GM12872 (cell line): ENCODE data around the gene PRTFDC1.

ENCODE experiments used
- TF ChIP-seq, protein P1 (sequence below): IDR thresholded peaks from 3 replicates; pipeline ENCODE4 v1.5.1; 2011; ENCODE audit warnings: low read depth, mild to moderate bottlenecking, low read length, moderate library complexity; ENCODE audit not compliant: insufficient read depth

Gene PRTFDC1, protein sequence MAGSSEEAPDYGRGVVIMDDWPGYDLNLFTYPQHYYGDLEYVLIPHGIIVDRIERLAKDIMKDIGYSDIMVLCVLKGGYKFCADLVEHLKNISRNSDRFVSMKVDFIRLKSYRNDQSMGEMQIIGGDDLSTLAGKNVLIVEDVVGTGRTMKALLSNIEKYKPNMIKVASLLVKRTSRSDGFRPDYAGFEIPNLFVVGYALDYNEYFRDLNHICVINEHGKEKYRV

DNA sequence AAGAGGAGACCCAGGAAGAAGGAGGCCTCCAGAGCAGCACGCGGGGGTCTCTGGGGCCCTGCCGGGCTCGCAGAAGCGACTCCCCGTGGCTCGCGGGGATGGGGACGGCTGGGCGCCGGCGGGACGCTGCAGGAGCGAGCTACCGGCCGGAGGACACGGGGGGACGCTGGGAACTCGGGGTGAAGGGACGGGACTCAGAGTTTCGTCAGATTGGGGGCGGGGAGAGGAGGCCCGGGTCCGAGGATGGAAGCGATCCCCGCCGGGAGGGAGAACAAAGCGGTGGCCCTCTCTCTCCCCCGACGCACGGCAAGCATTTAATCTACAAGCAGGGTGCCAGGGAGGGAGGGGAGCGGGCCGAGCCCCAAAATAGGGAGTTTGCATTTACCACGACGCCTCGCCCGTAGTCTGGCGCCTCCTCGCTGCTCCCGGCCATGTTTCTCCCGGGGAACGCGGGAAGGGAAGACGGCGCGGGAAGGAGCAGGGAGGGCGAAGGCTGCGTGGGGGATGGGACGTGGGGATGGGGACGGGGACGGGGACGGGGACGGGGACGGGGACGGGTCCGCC, at the start of gene PRTFDC1:
Gene PRTFDC1, minus strand, starts transcription at position 464 of the 564 bp plus-strand sequence. Its CDS starts 31 bp downstream, at position 433.
- TF ChIP-seq, protein P1, sequence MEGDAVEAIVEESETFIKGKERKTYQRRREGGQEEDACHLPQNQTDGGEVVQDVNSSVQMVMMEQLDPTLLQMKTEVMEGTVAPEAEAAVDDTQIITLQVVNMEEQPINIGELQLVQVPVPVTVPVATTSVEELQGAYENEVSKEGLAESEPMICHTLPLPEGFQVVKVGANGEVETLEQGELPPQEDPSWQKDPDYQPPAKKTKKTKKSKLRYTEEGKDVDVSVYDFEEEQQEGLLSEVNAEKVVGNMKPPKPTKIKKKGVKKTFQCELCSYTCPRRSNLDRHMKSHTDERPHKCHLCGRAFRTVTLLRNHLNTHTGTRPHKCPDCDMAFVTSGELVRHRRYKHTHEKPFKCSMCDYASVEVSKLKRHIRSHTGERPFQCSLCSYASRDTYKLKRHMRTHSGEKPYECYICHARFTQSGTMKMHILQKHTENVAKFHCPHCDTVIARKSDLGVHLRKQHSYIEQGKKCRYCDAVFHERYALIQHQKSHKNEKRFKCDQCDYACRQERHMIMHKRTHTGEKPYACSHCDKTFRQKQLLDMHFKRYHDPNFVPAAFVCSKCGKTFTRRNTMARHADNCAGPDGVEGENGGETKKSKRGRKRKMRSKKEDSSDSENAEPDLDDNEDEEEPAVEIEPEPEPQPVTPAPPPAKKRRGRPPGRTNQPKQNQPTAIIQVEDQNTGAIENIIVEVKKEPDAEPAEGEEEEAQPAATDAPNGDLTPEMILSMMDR: no peak

DNA sequence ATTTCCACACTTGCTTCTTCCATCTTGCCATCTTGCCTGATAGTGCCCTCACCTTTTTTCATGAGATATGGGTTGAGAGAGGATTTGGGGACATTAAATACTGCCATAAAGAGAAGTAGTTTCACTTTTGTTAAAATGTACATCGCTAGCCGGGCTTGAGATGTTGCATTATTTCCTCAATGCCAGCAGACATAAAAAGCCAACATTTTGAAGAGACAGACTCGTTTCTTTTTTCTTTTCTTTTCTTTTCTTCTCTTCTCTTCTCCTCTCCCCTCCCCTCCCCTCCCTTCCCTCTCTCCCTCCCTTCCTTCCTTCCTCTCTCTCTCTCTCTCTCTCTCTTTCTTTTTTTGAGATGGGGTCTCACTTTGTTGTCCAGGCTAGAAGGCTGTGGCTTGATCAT, 45.6 kb upstream of the PRTFDC1 start:
- TF ChIP-seq, protein P1: no peak

DNA sequence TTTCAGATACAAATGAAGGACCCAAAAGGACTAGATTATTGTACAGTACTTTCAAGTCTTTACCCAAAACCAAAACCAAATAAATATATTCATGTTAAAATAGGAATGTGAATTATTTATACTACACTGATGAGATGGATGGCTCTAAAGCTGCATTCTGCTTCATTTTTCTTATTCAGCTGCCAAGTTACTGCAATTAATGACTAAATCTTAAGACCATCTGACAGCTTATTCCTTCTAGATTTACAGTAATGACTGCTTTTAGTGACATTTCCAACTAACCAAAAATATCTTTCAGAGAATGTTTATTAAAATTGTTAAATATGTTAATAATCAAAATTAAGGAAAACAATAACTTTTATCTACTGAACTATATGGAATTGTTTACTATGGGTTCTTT, 42.7 kb upstream of the PRTFDC1 start:
- TF ChIP-seq, protein P1: no peak

DNA sequence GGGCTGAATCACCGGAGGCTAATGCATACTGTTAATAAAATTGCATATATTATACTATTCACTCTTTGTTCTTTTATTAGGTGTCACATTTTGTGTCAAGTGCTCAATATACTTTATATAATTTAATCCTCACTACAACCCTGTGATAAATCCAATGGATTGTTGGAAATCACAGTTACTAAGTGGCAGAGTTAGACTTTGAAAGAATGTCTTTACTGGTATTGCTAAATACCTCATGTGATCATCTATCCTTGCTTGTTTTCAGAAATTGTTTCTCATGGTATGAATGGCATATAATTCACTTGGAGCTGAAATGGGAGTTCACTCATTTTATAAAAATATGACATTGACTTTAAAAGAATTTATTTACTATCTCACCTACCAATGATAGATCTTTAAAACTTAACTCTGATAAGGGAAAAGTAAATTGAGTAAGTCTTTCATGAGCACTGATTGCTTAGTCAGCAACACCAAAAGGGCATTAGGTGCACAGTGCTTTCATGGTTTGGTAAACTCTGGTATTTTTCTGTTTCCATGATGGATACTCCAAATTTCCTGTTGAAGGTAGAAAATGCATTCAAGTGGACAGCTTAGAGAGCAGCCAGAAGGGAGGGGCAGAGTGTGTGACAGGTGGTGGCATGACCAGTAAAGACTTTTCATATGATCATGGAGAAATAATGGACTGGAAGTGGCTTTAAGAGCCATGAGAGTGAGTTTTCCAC, 41.0 kb upstream of the PRTFDC1 start:
- TF ChIP-seq, protein P1: no peak

DNA sequence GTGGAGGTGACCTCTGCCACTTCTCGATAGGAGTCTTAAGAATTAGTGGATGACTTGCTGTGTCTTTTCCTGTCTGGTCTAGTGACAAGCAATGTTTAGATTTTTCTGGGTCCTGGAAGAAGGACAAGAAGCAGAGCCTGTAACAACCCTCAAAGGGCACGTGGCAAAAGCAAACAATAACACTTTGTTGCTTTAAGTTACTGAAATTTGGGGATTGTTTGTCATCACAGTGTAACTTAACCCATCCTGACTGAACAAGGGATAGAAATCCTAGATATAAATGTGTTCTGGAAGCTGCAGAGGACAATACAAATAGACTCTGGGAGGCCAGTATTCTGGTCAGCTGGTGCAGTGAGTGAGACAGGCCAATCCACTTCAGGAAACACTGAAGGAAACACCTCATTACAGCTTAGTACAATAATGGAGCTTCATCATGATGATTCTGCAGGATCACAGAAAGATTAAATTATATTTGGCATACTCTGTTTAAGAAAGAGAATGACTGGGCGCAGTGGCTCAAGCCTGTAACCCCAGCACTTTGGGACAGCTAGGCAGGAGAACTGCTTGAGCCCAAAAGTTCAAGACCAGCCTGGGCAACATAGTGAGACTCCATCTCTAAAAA, 40.2 kb upstream of the PRTFDC1 start:
- TF ChIP-seq, protein P1: no peak

DNA sequence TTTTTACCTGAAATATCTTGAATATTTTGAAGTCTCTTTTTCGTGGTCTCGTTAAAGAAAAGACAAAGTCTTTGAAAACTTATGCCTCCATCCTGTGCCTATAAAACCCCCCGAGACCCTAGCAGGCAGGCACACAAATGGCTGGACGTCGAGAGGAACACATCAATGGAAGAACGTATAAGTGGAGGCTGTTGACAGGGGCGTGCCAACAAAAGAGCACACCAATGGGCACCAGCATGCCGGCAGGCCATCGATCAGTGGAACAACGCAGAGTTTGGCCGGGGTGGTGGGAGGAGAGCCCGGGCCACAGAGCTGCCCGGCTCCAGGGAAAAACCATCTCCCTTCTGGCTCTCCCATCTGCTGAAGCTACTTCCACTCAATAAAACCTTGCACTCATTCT, 38.9 kb upstream of the PRTFDC1 start:
- TF ChIP-seq, protein P1: no peak

DNA sequence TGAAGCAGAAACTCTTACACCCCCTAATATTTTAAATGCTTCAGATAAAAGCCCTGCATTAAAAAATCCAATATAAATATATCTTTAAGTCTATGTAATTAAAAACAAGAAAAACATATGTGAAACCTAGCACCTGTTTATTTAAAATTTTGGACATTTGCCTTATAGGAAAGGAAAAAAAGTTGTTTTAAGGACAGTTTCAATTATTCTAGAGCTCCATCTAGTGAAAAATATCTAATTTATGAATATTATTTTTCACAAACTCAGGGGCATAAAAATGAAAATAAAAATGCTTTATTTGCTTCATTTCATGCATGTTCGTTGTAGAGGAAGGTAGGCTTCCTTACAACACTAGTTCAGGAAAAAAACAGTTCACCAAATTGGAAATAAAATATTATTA, 37.5 kb upstream of the PRTFDC1 start:
- TF ChIP-seq, protein P1: no peak
